ENCODE data around the gene GUCA1A.

The GUCA1A gene

DNA sequence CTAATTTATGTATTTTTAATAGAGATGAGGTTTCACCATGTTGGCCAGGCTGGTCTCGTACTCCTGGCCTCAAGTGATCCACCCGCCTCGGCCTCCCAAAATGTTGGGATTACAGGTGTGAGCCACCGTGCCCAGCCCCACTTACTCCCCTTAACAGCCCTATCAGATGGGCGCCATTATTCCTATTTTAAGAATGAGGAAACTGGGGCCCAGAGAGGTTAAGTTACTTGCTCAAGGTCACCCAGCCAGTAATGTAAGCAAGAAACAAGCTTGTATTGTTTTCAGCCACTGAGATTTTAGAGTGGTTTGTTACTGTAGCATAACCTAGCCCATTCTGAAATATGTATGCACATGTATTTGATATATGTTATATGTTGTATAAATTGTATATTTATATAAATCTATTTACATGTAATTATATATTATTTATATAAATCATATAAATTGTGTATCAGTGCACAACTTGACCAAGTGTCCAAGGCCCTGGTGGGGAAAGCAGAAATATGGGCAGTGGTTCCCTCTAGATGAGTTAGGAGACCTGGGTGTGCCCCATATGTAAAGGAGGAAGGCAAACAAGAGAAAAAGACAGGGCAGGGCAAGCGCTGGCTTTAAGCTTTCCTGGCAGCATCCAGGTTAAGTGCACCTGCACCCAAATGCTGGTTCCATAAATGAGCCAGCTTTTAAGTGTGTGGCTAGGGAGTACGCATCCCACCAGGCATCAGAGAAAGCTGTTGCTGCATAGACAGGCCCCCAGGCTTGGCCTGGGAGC is 1.2 kb upstream of the GUCA1A start:
- no peak for TF ChIP-seq ZFP30 (CRISPR knock-in tag; IDR thresholded peaks at IDR 0.05)
- TF ChIP-seq TCF4 (CRISPR knock-in tag; IDR thresholded peaks at IDR 0.05; ENCODE audit: borderline replicate concordance) = no peak
- no peak for TF ChIP-seq BACH2 (CRISPR knock-in tag; IDR thresholded peaks at IDR 0.05; ENCODE audit: borderline replicate concordance)
- no peak for TF ChIP-seq RARB (CRISPR knock-in tag; IDR thresholded peaks at IDR 0.05)
- TF ChIP-seq SNAI2 (CRISPR knock-in tag; IDR thresholded peaks at IDR 0.05) = no peak
- TF ChIP-seq ARNTL (CRISPR knock-in tag; IDR thresholded peaks at IDR 0.05; ENCODE audit: borderline replicate concordance, low read depth) = no peak
- TF ChIP-seq ISL1 (CRISPR knock-in tag; IDR thresholded peaks at IDR 0.05) = no peak
- TF ChIP-seq, protein P1, sequence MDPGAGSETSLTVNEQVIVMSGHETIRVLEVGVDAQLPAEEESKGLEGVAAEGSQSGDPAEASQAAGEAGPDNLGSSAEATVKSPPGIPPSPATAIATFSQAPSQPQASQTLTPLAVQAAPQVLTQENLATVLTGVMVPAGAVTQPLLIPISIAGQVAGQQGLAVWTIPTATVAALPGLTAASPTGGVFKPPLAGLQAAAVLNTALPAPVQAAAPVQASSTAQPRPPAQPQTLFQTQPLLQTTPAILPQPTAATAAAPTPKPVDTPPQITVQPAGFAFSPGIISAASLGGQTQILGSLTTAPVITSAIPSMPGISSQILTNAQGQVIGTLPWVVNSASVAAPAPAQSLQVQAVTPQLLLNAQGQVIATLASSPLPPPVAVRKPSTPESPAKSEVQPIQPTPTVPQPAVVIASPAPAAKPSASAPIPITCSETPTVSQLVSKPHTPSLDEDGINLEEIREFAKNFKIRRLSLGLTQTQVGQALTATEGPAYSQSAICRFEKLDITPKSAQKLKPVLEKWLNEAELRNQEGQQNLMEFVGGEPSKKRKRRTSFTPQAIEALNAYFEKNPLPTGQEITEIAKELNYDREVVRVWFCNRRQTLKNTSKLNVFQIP (CRISPR knock-in tag; IDR thresholded peaks at IDR 0.05; ENCODE audit: borderline replicate concordance, low read depth) = no peak
- TF ChIP-seq, protein P2, sequence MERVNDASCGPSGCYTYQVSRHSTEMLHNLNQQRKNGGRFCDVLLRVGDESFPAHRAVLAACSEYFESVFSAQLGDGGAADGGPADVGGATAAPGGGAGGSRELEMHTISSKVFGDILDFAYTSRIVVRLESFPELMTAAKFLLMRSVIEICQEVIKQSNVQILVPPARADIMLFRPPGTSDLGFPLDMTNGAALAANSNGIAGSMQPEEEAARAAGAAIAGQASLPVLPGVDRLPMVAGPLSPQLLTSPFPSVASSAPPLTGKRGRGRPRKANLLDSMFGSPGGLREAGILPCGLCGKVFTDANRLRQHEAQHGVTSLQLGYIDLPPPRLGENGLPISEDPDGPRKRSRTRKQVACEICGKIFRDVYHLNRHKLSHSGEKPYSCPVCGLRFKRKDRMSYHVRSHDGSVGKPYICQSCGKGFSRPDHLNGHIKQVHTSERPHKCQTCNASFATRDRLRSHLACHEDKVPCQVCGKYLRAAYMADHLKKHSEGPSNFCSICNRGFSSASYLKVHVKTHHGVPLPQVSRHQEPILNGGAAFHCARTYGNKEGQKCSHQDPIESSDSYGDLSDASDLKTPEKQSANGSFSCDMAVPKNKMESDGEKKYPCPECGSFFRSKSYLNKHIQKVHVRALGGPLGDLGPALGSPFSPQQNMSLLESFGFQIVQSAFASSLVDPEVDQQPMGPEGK (CRISPR knock-in tag; IDR thresholded peaks at IDR 0.05; ENCODE audit: borderline replicate concordance) = no peak
- no peak for ATAC-seq

DNA sequence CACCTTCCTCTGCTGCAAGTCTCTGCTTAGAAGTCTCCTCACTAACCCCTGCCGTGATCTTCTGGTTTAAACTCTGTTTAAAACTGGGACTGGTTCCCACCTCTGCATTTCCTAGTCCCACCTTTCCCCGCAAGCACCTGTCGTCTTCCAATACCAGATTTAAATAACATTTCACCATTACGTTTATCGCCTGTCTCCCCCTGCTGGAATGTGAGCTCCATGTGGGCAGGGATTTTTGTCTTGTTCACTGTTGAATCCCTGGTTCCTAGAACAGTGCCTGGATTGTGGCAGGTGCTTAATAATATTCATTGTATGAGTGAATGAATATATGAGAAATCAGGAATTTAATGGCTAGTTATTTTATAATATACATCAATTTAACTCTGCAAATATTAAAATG is 2.7 kb downstream of the GUCA1A start:
- no peak for ATAC-seq
- TF ChIP-seq ZNF8 (CRISPR knock-in tag; IDR thresholded peaks at IDR 0.05) = no peak
- no peak for TF ChIP-seq ZFP3 (CRISPR knock-in tag; IDR thresholded peaks at IDR 0.05)
- no peak for TF ChIP-seq ZC3H10 (CRISPR knock-in tag; IDR thresholded peaks at IDR 0.05)
- TF ChIP-seq, protein P3, sequence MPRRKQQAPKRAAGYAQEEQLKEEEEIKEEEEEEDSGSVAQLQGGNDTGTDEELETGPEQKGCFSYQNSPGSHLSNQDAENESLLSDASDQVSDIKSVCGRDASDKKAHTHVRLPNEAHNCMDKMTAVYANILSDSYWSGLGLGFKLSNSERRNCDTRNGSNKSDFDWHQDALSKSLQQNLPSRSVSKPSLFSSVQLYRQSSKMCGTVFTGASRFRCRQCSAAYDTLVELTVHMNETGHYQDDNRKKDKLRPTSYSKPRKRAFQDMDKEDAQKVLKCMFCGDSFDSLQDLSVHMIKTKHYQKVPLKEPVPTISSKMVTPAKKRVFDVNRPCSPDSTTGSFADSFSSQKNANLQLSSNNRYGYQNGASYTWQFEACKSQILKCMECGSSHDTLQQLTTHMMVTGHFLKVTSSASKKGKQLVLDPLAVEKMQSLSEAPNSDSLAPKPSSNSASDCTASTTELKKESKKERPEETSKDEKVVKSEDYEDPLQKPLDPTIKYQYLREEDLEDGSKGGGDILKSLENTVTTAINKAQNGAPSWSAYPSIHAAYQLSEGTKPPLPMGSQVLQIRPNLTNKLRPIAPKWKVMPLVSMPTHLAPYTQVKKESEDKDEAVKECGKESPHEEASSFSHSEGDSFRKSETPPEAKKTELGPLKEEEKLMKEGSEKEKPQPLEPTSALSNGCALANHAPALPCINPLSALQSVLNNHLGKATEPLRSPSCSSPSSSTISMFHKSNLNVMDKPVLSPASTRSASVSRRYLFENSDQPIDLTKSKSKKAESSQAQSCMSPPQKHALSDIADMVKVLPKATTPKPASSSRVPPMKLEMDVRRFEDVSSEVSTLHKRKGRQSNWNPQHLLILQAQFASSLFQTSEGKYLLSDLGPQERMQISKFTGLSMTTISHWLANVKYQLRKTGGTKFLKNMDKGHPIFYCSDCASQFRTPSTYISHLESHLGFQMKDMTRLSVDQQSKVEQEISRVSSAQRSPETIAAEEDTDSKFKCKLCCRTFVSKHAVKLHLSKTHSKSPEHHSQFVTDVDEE (CRISPR knock-in tag; IDR thresholded peaks at IDR 0.05) = no peak
- TF ChIP-seq RARB (CRISPR knock-in tag; IDR thresholded peaks at IDR 0.05) = no peak
- no peak for TF ChIP-seq SNAI2 (CRISPR knock-in tag; IDR thresholded peaks at IDR 0.05)
- TF ChIP-seq ZNF70 (CRISPR knock-in tag; IDR thresholded peaks at IDR 0.05) = no peak
- TF ChIP-seq ARNTL (CRISPR knock-in tag; IDR thresholded peaks at IDR 0.05; ENCODE audit: borderline replicate concordance, low read depth) = no peak

DNA sequence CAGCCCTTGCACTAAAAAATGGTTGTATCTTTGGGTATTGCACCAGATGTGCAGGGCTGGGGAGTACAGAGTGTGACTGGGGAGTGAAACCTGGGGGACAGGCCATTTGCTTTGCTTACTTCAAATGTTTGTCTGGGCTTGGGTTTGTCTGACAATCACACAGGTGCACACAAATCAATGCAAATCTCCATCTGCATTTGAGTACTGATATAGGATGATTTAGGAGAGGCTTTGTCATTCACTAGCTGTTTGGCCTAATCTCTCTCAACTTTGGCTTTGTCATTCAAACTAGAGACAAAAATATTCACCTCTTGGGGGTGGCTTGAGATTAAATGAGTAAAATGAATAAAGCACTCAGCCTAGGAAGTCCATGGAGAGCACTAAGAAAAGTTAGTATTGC is 3.8 kb downstream of the GUCA1A start:
- TF ChIP-seq SNAI2 (CRISPR knock-in tag; IDR thresholded peaks at IDR 0.05) (no peak), ZNF565 (CRISPR knock-in tag; conservative IDR thresholded peaks at IDR 0.05; ENCODE audit: low read depth) (no peak), ISL1 (CRISPR knock-in tag; IDR thresholded peaks at IDR 0.05) (no peak), RARB (CRISPR knock-in tag; IDR thresholded peaks at IDR 0.05) (no peak)
- TF ChIP-seq, protein P3 (CRISPR knock-in tag; IDR thresholded peaks at IDR 0.05) = no peak
- ATAC-seq = no peak

DNA sequence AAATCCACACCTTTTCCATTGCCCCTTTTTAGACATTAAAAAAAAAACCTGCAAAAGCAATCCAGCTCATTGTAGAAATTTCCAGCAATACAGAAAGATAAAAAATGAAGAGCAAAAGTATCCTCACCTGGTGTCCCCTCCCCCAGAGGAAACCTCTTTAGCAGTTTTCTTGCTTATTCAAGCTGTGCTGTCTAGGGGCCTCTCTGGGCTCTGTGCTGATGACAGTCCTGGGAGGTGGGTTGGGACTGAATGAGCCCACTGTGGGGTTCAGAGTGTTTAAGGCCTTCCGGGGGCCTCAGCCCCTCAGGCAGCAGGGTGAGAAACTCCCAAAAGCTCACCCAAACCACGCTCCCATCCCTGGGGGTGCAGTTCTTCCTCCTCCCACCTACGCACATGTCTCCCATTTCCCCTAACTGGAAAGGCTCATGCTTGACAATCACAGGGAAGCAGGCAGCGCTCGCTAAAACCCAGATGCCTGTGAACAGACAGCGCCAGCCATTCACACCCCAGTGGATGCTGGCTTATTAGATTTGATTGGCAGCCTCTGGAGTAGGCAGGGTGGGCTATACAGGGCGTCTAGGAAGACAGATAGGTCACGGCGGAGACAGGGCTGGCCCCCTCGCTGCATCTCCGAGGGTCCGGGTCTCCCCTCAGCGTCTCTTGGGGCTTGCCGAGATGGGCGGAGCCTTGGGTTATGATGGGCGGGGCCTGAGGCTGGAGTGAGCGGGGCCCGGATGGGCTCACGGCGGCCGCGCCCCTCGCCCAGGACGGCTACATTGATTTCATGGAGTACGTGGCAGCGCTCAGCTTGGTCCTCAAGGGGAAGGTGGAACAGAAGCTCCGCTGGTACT is 4.6 kb downstream of the GUCA1A start:
- TF ChIP-seq TCF4 (CRISPR knock-in tag; IDR thresholded peaks at IDR 0.05; ENCODE audit: borderline replicate concordance) (peak; percentile 53), ISL1 (CRISPR knock-in tag; IDR thresholded peaks at IDR 0.05) (no peak)
- ATAC-seq = peak; percentile 75

Data from SK-N-SH treated with all-trans-retinoic acid at 6 μM for 48 hours (cell line).